GM12891 (cell line): ENCODE data around the gene SPCS1.

ENCODE experiments used
- PAX5 ChIP-seq: IDR thresholded peaks from 2 replicates; pipeline ENCODE4 v1.6.1; 2011; ENCODE audit warnings: low read length, moderate library complexity, mild to moderate bottlenecking; ENCODE audit not compliant: insufficient read depth, severe bottlenecking
- POLR2A ChIP-seq: IDR thresholded peaks from 2 replicates; pipeline ENCODE4 v1.6.1; 2011; ENCODE audit warnings: low read depth, low read length, control low read depth
- POLR2AphosphoS5 ChIP-seq: IDR thresholded peaks from 2 replicates; pipeline ENCODE4 v1.6.1; 2011; ENCODE audit warnings: low read depth, low read length, control low read depth
- POU2F2 ChIP-seq: IDR thresholded peaks from 2 replicates; pipeline ENCODE4 v1.6.1; 2011; ENCODE audit warnings: low read depth, mild to moderate bottlenecking, control low read depth, low read length, moderate library complexity
- SPI1 ChIP-seq: IDR thresholded peaks from 2 replicates; pipeline ENCODE4 v1.6.1; 2011; ENCODE audit warnings: low read depth, low read length, control low read depth
- TAF1 ChIP-seq: IDR thresholded peaks from 2 replicates; pipeline ENCODE4 v1.6.1; 2011; ENCODE audit warnings: low read depth, low read length, control low read depth

DNA sequence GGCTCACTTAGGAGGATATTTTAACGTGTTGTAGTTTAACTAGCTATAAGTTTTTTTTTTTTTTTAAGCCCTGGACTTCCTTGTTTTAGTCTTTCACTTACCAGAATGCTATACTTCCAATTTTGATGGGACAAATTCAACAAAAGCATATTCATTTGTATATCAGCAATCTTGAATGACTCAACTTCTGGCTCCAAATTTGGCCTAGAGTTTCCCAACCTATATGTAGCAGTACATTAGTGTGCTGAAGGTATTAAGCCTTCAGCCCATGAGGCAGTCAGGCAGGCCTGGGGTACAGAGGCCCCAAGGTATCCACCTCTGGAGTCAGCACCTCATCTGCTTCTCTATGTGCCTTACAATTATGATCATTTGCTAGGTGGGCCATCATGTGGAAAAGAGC is 26.1 kb upstream of the SPCS1 start:
- TF ChIP-seq SPI1, result no peak
- no peak for TF ChIP-seq POLR2A
- no peak for TF ChIP-seq POLR2AphosphoS5
- no peak for TF ChIP-seq TAF1
- no peak for TF ChIP-seq POU2F2
- TF ChIP-seq PAX5, result no peak
